ENCODE results near the gene WDR64. TPM values are rescaled to one million over a fixed set of nuclear protein-coding genes. Genes with fewer than 3 reads are reported as not detected.
A peak's percentile ranks its signal among the peaks of the same experiment; 100 is the strongest.

The WDR64 gene
- under 1 TPM in 8 of 12 donors, not detected in 4; 0.16 to 0.40 (median 0.31) TPM for polyA plus RNA-seq (ENCODE audit: insufficient read length in 12 of 12)
- long read RNA-seq, donor 1, result 0 reads
- long read RNA-seq, donor 2, result 0 reads
- long read RNA-seq, donor 3, result 0 reads
- long read RNA-seq, donor 4, result 0 reads
- long read RNA-seq, donor 5, result 0 reads
- long read RNA-seq, donor 6, result 0 reads
- long read RNA-seq, donor 7, result 0 reads
- long read RNA-seq, donor 8, result 0 reads
- long read RNA-seq, donor 9, result 0 reads
- long read RNA-seq, donor 10, result 0 reads
- long read RNA-seq, donor 11, result 0 reads

- no peak for DNase-seq
Measured at GRCh38 chr1:241652012-241652411, at the start of gene WDR64. TSS of gene WDR64 (plus strand) at chr1:241652281. CDS start at chr1:241652485, 204 bp downstream.

- DNase-seq, result no peak
Measured at GRCh38 chr1:241603731-241604245, 48.3 kb upstream of the WDR64 start.

- DNase-seq, result no peak
Measured at GRCh38 chr1:241605146-241605805, 46.8 kb upstream of the WDR64 start.

GRCh38 chr1:241606544-241606943, 45.5 kb upstream of the WDR64 start:
- DNase-seq, result no peak

- DNase-seq, result no peak
Measured at GRCh38 chr1:241607497-241607896, 44.6 kb upstream of the WDR64 start.

- no peak for DNase-seq
Measured at GRCh38 chr1:241608379-241609033, 43.6 kb upstream of the WDR64 start.

GRCh38 chr1:241610056-241610815, 41.8 kb upstream of the WDR64 start:
- no peak for DNase-seq

- peak; percentile 41 for DNase-seq
Measured at GRCh38 chr1:241611063-241611462, 41.0 kb upstream of the WDR64 start.

- DNase-seq, result no peak
Measured at GRCh38 chr1:241611736-241612135, 40.3 kb upstream of the WDR64 start.

- DNase-seq, result no peak
Measured at GRCh38 chr1:241612533-241613477, 39.3 kb upstream of the WDR64 start.

GRCh38 chr1:241614144-241614543, 37.9 kb upstream of the WDR64 start:
- no peak for DNase-seq

GRCh38 chr1:241614572-241614971, 37.5 kb upstream of the WDR64 start:
- no peak for DNase-seq

- DNase-seq, result no peak
Measured at GRCh38 chr1:241615043-241615974, 36.8 kb upstream of the WDR64 start.

GRCh38 chr1:241617426-241617825, 34.7 kb upstream of the WDR64 start:
- no peak for DNase-seq

GRCh38 chr1:241622669-241623068, 29.4 kb upstream of the WDR64 start:
- DNase-seq, result no peak

GRCh38 chr1:241624935-241625334, 27.1 kb upstream of the WDR64 start:
- DNase-seq, result no peak

GRCh38 chr1:241627453-241628259, 24.4 kb upstream of the WDR64 start:
- DNase-seq, result no peak

- DNase-seq, result no peak
Measured at GRCh38 chr1:241630005-241630404, 22.1 kb upstream of the WDR64 start.

GRCh38 chr1:241630476-241630875, 21.6 kb upstream of the WDR64 start:
- DNase-seq, result no peak

Measured in muscle of arm (tissue), 14 donors.